ENCODE data around the gene LTF.
"Not testable (repeated sequence)": the region's sequence is repeated elsewhere in the genome, so short reads cannot be mapped to it uniquely, and the experiment has no call there.

LTF gene

GRCh38 chr3:46388847-46389246 lies 75.9 kb downstream of the LTF start:
- not testable (repeated sequence) for DNase-seq

DNA sequence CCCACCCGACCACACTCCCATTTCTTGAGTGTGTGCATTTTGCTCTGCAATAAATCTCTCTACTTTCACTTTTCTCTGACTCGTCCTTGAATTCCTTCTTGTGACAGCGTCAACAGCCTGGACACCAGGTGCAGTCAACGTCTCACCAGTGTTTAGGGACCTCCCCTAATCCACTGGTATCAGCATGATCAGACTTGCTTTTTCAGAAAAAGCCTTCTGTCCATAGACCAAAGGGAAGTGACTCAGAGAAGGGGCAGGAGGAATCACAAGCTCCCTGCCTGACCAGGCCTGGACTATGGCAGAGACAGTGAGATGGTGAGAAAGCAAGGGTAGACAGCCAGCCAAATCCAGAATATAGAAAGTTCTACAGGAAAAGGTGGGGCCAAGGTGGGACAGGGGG lies 78.5 kb downstream of the LTF start:
- DNase-seq: no peak
